ENCODE data around the gene XYLB.

- TF ChIP-seq CTCF (IDR thresholded peaks at IDR 0.05) (no peak), POLR2A (IDR thresholded peaks at IDR 0.05) (no peak), POLR2AphosphoS5 (IDR thresholded peaks at IDR 0.05) (no peak)
Observed at GRCh38 chr3:38372214-38372601, 25.6 kb downstream of the XYLB start.
